ENCODE results near the gene KATNAL2. TPM values are rescaled to one million over a fixed set of nuclear protein-coding genes. Genes with fewer than 3 reads are reported as not detected.

Gene KATNAL2
- total RNA-seq, 1 donor from 2014 or later = 39.9 TPM

GRCh38 chr18:47095810-47096209 lies 178.4 kb downstream of the KATNAL2 start:
- Histone ChIP-seq H3K9me3 (ENCODE audit: low read depth) (no peaks in the 10 kb centered on the region), H3K27me3 (no peaks in the 10 kb centered on the region), H3F3A (ENCODE audit: low read depth) (no peaks in the 10 kb centered on the region)

GRCh38 chr18:47100212-47100831 lies 182.9 kb downstream of the KATNAL2 start:
- H3K36me3 Mint-ChIP-seq = no peaks in the 10 kb centered on the region
- no peaks in the 10 kb centered on the region for H3F3A ChIP-seq (ENCODE audit: low read depth)
- H3K27me3 Mint-ChIP-seq (ENCODE audit: insufficient read depth, low read depth) = peaks cover 2% of the 10 kb centered on the region
- no peak overlapping the region for H3K27ac Mint-ChIP-seq
- H3K79me2 ChIP-seq (ENCODE audit: low read depth) = no peaks in the 10 kb centered on the region
- H3K27me3 ChIP-seq = no peaks in the 10 kb centered on the region
- peaks cover 8% of the 10 kb centered on the region for H3K4me1 Mint-ChIP-seq
- no peak overlapping the region for H3K4me3 Mint-ChIP-seq
- no peaks in the 10 kb centered on the region for H4K20me1 ChIP-seq (ENCODE audit: low read depth)
- H3K9me3 ChIP-seq (ENCODE audit: low read depth) = no peaks in the 10 kb centered on the region
- no peak overlapping the region for H3K4me2 ChIP-seq
- H3K9me3 Mint-ChIP-seq = no peaks in the 10 kb centered on the region
- DNase-seq (ENCODE audit: low spot score) = peak; percentile 67
- no peaks in the 10 kb centered on the region for H3K4me1 ChIP-seq
- no peak overlapping the region for H3K9ac ChIP-seq
- TF ChIP-seq, protein P1, sequence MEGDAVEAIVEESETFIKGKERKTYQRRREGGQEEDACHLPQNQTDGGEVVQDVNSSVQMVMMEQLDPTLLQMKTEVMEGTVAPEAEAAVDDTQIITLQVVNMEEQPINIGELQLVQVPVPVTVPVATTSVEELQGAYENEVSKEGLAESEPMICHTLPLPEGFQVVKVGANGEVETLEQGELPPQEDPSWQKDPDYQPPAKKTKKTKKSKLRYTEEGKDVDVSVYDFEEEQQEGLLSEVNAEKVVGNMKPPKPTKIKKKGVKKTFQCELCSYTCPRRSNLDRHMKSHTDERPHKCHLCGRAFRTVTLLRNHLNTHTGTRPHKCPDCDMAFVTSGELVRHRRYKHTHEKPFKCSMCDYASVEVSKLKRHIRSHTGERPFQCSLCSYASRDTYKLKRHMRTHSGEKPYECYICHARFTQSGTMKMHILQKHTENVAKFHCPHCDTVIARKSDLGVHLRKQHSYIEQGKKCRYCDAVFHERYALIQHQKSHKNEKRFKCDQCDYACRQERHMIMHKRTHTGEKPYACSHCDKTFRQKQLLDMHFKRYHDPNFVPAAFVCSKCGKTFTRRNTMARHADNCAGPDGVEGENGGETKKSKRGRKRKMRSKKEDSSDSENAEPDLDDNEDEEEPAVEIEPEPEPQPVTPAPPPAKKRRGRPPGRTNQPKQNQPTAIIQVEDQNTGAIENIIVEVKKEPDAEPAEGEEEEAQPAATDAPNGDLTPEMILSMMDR (IDR thresholded peaks at IDR 0.05) = peak; percentile 85
- no peak for TF ChIP-seq EZH2phosphoT487 (IDR thresholded peaks at IDR 0.05)
- H3K27ac ChIP-seq = no peak overlapping the region
- H3K4me3 ChIP-seq = no peak overlapping the region
- no peaks in the 10 kb centered on the region for H3K36me3 ChIP-seq
- no peak overlapping the region for H2AFZ ChIP-seq (replicated peaks)

More at GRCh38 chr18:47095810-47096209, 178.4 kb downstream of the KATNAL2 start:
- no peak for TF ChIP-seq EZH2phosphoT487 (IDR thresholded peaks at IDR 0.05)
- no peak overlapping the region for H3K4me3 ChIP-seq
- Mint-ChIP-seq H3K4me3 (no peak overlapping the region), H3K27ac (no peak overlapping the region), H3K4me1 (peaks cover 8% of the 10 kb centered on the region), H3K36me3 (no peaks in the 10 kb centered on the region), H3K27me3 (ENCODE audit: insufficient read depth, low read depth) (no peaks in the 10 kb centered on the region), H3K9me3 (no peaks in the 10 kb centered on the region)
- H2AFZ ChIP-seq (replicated peaks) = no peak overlapping the region
- no peak for DNase-seq (ENCODE audit: low spot score)
- H3K4me2 ChIP-seq = no peak overlapping the region
- H3K4me1 ChIP-seq = no peaks in the 10 kb centered on the region
- H4K20me1 ChIP-seq (ENCODE audit: low read depth) = no peaks in the 10 kb centered on the region
- no peak overlapping the region for H3K27ac ChIP-seq
- no peak overlapping the region for H3K9ac ChIP-seq
- no peaks in the 10 kb centered on the region for H3K36me3 ChIP-seq
- no peaks in the 10 kb centered on the region for H3K79me2 ChIP-seq (ENCODE audit: low read depth)

DNA sequence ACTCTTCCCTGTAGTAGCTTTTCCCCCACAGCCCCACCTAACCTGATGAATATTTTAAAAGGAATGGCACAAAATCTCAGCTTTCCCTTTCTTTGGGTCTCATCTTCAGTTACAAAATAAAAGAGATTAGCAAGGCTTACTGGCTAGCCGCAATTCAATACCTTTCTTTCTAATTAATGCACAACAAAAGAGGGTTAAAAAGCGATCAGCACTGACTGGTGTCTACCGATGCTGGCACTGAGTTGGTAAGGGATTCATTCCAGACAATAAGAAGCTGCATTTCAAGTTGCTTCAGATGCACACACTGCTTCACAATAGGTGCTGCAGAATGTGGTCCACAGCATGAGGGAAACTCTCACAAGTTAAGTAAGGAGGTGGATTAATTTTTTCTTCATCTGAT lies 191.0 kb downstream of the KATNAL2 start:
- peak; percentile 77 for DNase-seq (ENCODE audit: low spot score)
- no peaks in the 10 kb centered on the region for H3K9me3 Mint-ChIP-seq
- peaks cover 17% of the 10 kb centered on the region for H3K4me1 Mint-ChIP-seq
- Histone ChIP-seq H2AFZ (replicated peaks) (no peak overlapping the region), H3K27me3 (no peaks in the 10 kb centered on the region), H3K27ac (peak overlapping the region; percentile 78), H4K20me1 (ENCODE audit: low read depth) (peaks cover 43% of the 10 kb centered on the region), H3K9ac (no peak overlapping the region), H3K36me3 (peaks cover 6% of the 10 kb centered on the region), H3K4me2 (peak overlapping the region; percentile 67), H3K9me3 (ENCODE audit: low read depth) (no peaks in the 10 kb centered on the region), H3K4me1 (peaks cover 66% of the 10 kb centered on the region), H3K4me3 (peak overlapping the region; percentile 21), H3K79me2 (ENCODE audit: low read depth) (peaks cover 5% of the 10 kb centered on the region), H3F3A (ENCODE audit: low read depth) (peaks cover 42% of the 10 kb centered on the region)
- TF ChIP-seq, protein P1 (IDR thresholded peaks at IDR 0.05) = no peak
- peak; percentile 95 for TF ChIP-seq EZH2phosphoT487 (IDR thresholded peaks at IDR 0.05)
- peaks cover 8% of the 10 kb centered on the region for H3K36me3 Mint-ChIP-seq
- no peak overlapping the region for H3K27ac Mint-ChIP-seq
- no peaks in the 10 kb centered on the region for H3K27me3 Mint-ChIP-seq (ENCODE audit: insufficient read depth, low read depth)
- no peak overlapping the region for H3K4me3 Mint-ChIP-seq

GRCh38 chr18:47108998-47109405 lies 191.6 kb downstream of the KATNAL2 start:
- Histone ChIP-seq H4K20me1 (ENCODE audit: low read depth) (peaks cover 48% of the 10 kb centered on the region), H3K36me3 (peaks cover 6% of the 10 kb centered on the region), H3K79me2 (ENCODE audit: low read depth) (peaks cover 5% of the 10 kb centered on the region), H2AFZ (replicated peaks) (no peak overlapping the region), H3K27ac (peak overlapping the region; percentile 78), H3K4me2 (peak overlapping the region; percentile 67), H3F3A (ENCODE audit: low read depth) (peaks cover 49% of the 10 kb centered on the region), H3K9ac (no peak overlapping the region), H3K9me3 (ENCODE audit: low read depth) (no peaks in the 10 kb centered on the region), H3K27me3 (no peaks in the 10 kb centered on the region), H3K4me1 (peaks cover 72% of the 10 kb centered on the region), H3K4me3 (no peak overlapping the region)
- H3K27me3 Mint-ChIP-seq (ENCODE audit: insufficient read depth, low read depth) = no peaks in the 10 kb centered on the region
- peak overlapping the region; percentile 23 for H3K27ac Mint-ChIP-seq
- no peak overlapping the region for H3K4me3 Mint-ChIP-seq
- peaks cover 17% of the 10 kb centered on the region for H3K4me1 Mint-ChIP-seq
- peak; percentile 25 for DNase-seq (ENCODE audit: low spot score)
- peaks cover 11% of the 10 kb centered on the region for H3K36me3 Mint-ChIP-seq
- TF ChIP-seq EZH2phosphoT487 (IDR thresholded peaks at IDR 0.05) = no peak
- TF ChIP-seq, protein P1 (IDR thresholded peaks at IDR 0.05) = no peak
- TF ChIP-seq EZH2 (IDR thresholded peaks at IDR 0.05) = no peak
- H3K9me3 Mint-ChIP-seq = no peaks in the 10 kb centered on the region

Measured in neural progenitor cell (in vitro differentiated cells).